NCI-H1092 (cell line): ENCODE data around the gene ABCD1.
A peak's percentile ranks its signal among the peaks of the same experiment; 100 is the strongest.
"Not testable (repeated sequence)": the region's sequence is repeated elsewhere in the genome, so short reads cannot be mapped to it uniquely, and the experiment has no call there.

Experiments used
- DNase-seq: peaks from one replicate; lab custom pipeline; 2025; lab: John Stamatoyannopoulos, UW

ABCD1 gene

GRCh38 chrX:153734871-153735270 is 10.2 kb downstream of the ABCD1 start:
- no peak for DNase-seq

- DNase-seq = no peak
Measured at GRCh38 chrX:153735274-153735673, 10.6 kb downstream of the ABCD1 start.

DNA sequence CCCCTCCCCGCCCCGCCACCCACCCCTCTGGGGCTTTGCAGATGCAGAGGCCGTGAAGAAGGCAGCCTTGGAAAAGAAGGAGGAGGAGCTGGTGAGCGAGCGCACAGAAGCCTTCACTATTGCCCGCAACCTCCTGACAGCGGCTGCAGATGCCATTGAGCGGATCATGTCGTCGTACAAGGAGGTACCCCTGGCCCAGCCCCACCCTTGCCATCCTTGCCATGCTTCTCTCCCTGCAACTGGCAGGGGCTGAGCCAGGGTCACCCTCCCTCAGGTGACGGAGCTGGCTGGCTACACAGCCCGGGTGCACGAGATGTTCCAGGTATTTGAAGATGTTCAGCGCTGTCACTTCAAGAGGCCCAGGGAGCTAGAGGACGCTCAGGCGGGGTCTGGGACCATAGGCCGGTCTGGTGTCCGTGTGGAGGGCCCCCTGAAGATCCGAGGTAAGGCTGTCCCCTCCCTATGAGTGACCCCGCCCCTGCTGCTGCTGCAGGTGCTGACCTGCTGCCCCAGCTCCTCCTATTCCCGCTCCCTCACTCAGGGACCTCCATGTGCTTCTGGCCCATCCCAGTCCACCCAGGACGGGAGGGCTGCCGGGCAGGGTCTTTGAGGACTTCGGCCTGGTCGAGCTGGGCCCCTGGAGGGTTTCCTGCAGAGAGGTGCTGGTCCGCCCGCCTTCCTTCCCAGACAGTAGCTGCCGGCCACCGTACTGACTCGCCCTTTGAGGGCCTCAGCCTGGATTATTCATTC is 11.6 kb downstream of the ABCD1 start:
- DNase-seq = no peak

- DNase-seq = peak; percentile 41
Measured at GRCh38 chrX:153736871-153737441, 12.3 kb downstream of the ABCD1 start.

GRCh38 chrX:153738056-153738605 is 13.5 kb downstream of the ABCD1 start:
- DNase-seq = no peak

GRCh38 chrX:153739754-153740486 is 15.3 kb downstream of the ABCD1 start:
- DNase-seq = no peak

- no peak for DNase-seq
Measured at GRCh38 chrX:153740631-153741222, 16.1 kb downstream of the ABCD1 start.

GRCh38 chrX:153741446-153741845 is 16.8 kb downstream of the ABCD1 start:
- no peak for DNase-seq

DNA sequence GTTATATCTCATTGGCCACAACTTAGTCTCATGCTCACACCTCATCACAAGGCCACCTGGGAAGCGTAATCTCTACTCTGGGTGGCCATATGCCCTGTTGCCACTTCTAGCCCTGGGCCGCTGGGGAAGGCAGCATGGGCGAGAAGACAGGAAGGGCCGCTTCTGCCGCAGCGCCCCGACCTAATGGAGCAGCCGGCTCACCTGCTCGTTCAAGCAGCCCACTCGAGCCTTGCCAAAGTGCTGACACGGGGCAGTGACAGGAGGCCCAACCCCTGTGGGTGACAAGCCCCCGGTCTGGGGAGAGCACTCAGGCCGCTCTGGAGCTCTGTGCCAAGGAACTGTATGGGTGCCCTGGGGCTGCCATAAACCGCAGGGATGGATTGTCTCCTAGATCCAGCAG is 17.5 kb downstream of the ABCD1 start:
- not testable (repeated sequence) for DNase-seq

GRCh38 chrX:153742796-153743467 is 18.3 kb downstream of the ABCD1 start:
- not testable (repeated sequence) for DNase-seq

DNA sequence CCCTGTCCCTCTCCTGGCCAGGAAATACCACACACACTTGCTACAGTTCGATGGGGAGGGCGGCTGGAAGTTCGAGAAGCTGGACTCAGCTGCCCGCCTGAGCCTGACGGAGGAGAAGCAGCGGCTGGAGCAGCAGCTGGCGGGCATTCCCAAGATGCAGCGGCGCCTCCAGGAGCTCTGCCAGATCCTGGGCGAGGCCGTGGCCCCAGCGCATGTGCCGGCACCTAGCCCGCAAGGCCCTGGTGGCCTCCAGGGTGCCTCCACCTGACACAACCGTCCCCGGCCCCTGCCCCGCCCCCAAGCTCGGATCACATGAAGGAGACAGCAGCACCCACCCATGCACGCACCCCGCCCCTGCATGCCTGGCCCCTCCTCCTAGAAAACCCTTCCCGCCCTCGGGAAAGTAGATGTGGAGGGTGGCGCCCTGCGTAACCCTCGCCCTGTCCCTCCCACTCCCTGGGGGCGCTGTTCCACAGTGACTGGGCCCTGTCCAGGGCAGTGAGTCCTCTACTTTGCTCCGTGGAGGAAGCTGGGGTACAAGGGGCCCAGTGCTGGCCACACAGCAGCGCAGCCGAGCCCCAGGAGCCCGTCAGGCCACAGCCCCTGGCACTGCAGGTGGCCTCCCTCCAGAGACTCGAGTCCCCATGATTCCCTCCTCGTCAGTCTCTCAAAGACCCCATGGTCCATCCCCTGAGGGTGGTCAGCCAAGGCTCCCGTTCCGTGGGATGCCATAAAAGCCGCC is 19.0 kb downstream of the ABCD1 start:
- DNase-seq = not testable (repeated sequence)

DNA sequence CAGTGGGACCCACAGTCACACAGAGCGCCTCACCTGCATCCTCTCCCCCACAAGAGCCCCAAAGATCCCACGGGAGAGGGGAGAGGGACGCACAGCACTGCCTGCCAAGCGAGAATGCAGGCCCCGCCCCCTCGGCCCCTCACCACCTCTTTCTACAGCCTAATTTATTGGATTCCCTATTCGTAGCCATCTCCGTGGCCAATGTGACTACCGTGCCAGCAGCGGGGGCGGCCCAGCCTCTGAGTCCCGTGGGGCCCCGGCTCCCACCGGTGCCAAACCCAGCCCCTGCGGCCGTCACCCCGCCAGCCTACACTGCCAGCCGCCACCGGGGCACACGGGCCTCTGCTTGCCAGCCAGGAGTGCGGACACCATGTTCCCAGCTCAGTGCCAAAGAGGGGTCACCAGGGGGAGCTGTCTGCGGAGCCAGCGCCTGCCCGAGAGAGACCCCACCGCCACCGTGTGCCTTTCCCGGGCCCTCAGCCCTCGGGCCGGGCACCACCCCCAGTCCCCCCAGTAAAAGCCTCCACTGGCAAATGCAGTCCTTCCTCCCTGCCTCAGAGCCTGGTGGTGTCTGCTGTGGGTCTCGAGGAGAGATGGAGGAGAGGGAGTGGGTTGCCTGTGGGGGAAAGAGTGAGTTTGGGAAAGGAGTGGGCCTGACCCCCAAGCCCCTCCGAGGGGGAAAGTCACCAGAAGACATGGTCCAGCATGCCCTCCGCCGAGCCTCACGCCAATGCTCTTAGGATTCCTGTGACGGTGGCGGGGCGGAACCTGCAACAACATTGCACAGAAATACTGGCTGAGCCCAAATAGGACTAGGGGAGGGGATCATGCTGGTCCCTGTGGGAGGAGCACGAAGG is 19.8 kb downstream of the ABCD1 start:
- DNase-seq = peak; percentile 37

DNA sequence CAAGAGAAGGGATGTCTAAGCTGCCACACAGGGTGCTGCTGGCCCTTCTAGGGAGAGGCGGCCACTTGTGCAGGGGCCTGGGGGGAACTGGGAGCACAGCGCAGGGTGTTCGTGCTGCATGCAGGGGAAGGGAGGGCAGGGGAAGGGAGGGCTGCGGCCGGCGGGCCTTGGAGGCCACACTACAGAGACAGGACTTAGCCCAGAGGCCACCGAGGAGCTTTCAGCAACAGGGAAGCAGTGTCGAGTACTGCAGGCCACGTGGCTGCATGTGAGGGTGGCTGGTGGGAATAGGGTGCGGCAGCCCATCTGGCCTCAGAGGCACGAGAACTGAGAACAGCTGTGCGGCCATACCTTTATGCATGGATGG is 20.4 kb downstream of the ABCD1 start:
- DNase-seq = not testable (repeated sequence)

DNA sequence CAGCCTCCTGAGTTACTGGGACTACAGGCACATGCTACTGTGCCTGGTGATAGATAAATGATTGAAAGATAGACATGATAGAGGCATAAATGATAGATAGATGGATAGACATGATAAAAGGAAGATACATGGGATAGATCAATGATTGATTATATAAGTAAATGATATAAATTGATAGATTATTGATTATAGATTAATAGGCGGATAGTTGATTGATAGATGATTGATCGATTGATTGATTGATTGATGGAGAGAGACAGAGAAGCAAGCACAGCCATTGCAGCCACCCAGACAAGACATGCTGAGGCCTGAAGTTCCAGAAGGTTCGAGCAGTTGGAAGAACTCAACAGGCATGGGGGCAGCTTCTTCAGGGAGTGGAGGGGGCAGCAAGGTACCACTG is 21.7 kb downstream of the ABCD1 start:
- no peak for DNase-seq

DNA sequence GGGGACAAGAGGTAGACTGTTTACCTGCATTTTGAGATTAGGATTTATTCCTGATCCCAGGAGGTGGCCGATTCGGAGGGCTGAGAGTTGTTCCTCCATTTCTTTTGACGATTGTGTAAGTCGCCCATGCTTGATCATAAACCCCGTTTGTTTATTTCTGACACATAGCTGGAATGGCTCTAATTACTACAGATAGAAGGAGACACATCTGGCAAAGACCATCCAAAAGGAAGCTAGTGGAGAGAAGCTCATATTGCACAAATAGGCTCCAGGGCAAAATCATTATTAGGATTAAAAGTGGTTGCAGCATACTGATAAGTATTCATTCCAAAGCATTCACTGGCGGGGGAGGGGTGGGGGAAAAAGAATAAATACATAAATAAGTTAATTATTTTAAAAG is 22.3 kb downstream of the ABCD1 start:
- not testable (repeated sequence) for DNase-seq

- DNase-seq = not testable (repeated sequence)
Measured at GRCh38 chrX:153749017-153749416, 24.4 kb downstream of the ABCD1 start.

- no peak for DNase-seq
Measured at GRCh38 chrX:153750127-153750774, 25.6 kb downstream of the ABCD1 start.

GRCh38 chrX:153755136-153755535 is 30.5 kb downstream of the ABCD1 start:
- DNase-seq = no peak

DNA sequence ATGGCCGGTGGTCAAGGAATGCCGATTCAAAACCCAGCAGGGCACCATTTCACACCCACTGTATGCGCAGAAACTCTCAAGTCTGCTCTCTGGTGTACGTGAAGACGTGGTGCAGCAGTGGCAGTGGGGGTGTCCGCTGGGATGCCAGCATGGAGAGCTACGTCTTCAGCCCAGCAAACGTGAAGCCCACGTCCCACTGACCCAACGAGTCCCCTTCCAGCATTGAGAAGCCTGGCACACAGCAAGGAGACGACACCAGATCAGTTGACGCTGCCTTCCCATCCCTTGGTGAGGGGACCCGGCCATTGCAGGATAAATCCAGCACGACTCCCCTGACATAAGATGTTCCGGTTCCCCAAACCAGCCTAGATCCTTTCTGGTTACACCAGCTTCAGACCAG is 37.2 kb downstream of the ABCD1 start:
- DNase-seq = no peak
